Kidney (tissue), 14 donors: Measurements from ENCODE around the gene TEAD3. TPM values are rescaled to one million over a fixed set of nuclear protein-coding genes. Genes with fewer than 3 reads are reported as not detected.

Experiments used
- DNase-seq, 5 donors: peaks; one replicate each; pipeline ENCODE4 v3.0.0-alpha.2; 2013 to 2020
- FAIRE-seq: peaks from 2 replicates; lab custom pipeline; 2012; peaks lifted over from hg19 to GRCh38; lab: Jason Lieb, UNC
- H3K27ac ChIP-seq, 2 donors: one replicate each; pipeline ENCODE4 v1.7.0; 2013; ENCODE audit warnings: low read depth in 2 of 2, low read length in 2 of 2, inconsistent platforms in 1 of 2
- H3K27me3 ChIP-seq: one replicate; pipeline ENCODE4 v1.7.1; 2013; ENCODE audit warnings: low read length, inconsistent platforms; ENCODE audit not compliant: control insufficient read depth, insufficient read depth
- H3K36me3 ChIP-seq, 3 donors: one replicate each; pipeline versions ENCODE4 v1.7.0 to v1.7.1; 2013; ENCODE audit warnings: low read length in 3 of 3, control low read depth in 1 of 3, inconsistent platforms in 1 of 3; ENCODE audit not compliant: insufficient read depth in 3 of 3, control insufficient read depth in 2 of 3
- H3K4me1 ChIP-seq, 3 donors: one replicate each; pipeline versions ENCODE4 v1.7.0 to v1.7.1; 2013; ENCODE audit warnings: low read length in 3 of 3, inconsistent platforms in 1 of 3, low read depth in 1 of 3; ENCODE audit not compliant: control insufficient read depth in 2 of 3, insufficient read depth in 2 of 3
- H3K4me3 ChIP-seq, 3 donors: one replicate each; pipeline versions ENCODE4 v1.7.0 to v1.8.1; 2013; ENCODE audit warnings: low read length in 3 of 3, control low read depth in 1 of 3, inconsistent platforms in 1 of 3
- H3K9ac ChIP-seq, 3 donors: one replicate each; pipeline versions ENCODE4 v1.7.0 to v1.7.1; 2013; ENCODE audit warnings: low read length in 3 of 3, control low read depth in 1 of 3, inconsistent platforms in 1 of 3
- H3K9me3 ChIP-seq, 3 donors: one replicate each; pipeline versions ENCODE4 v1.7.0 to v1.7.1; 2013; ENCODE audit warnings: low read length in 3 of 3, control low read depth in 1 of 3, inconsistent platforms in 1 of 3; ENCODE audit not compliant: control insufficient read depth in 2 of 3, insufficient read depth in 1 of 3
- CTCF ChIP-seq: IDR thresholded peaks from 3 replicates; pipeline ENCODE4 v1.5.1; 2012; ENCODE audit warnings: mild to moderate bottlenecking, moderate library complexity, borderline replicate concordance; ENCODE audit not compliant: insufficient read depth; ENCODE audit errors: extremely low read depth
- intact Hi-C: fragments of 100-400 bp; cut with DNase I; formaldehyde crosslinking; loops from one replicate; pipeline ENCODE4 v1.11.1; 2022
- polyA plus RNA-seq: library from polyadenylated mRNA; stranded (reverse); fragments of 350-450 nt; fragmentation: Illumina TruSeq; extraction: RNeasy Lipid Tissue Mini Kit (QIAGEN cat#74804); gene quantifications from one replicate; pipeline ENCODE4 v1.2.3, GENCODE V29; 2014; ENCODE audit warnings: low read depth, low replicate concordance; ENCODE audit not compliant: insufficient read depth
- total RNA-seq: library from RNA; stranded (reverse); fragmentation: NEBNext Ultra II Directional; extraction: Animal tissue kit (Norgen Biotek cat#: 25700); gene quantifications from one replicate; pipeline ENCODE4 v1.2.1, GENCODE V29; 2021
- donor health status: control.
- donor health status: control.
- donor health status: control.
- donor health status: control.
- donor health status: control.
- donor health status: DM: yes; HTN: yes; CAD: no.
- donor health status: Normal renal cell carcinoma (clear cell type).

The TEAD3 gene
- total and polyA plus RNA-seq, 2 donors from 2014 or later = 11.3 to 18.0 TPM

DNA sequence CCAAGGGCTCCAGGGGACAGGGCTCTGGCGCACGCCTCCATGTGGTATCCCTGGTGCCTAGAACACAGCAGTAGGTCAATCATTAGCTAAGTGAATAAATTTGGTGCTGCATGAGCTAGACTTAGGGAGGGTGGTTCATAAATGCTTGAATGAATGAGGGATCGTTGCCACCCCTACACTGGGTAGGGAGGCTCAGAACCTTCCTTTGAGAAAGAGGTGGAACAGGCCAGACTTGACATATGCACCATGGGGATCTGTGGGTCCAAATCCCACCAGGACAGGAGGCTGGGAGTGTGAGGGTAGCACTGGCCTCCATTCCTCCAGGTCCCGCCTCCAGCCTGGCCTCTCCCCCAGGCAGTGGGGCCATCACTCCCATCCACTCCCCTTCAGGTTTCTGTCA is 13.8 kb downstream of the TEAD3 start:
- Histone ChIP-seq H3K9ac (peak overlapping the region in 1 of 3 donors; percentile 12), H3K36me3 (peaks cover 0 to 2% (median 0%) of the 10 kb centered on the region in 3 donors), H3K27ac (no peak overlapping the region), H3K4me3 (no peak overlapping the region), H3K27me3 (no peaks in the 10 kb centered on the region), H3K9me3 (no peaks in the 10 kb centered on the region), H3K4me1 (peaks cover 0 to 21% (median 19%) of the 10 kb centered on the region in 3 donors)
- DNase-seq = no peak
- no peak for TF ChIP-seq CTCF
- FAIRE-seq = no peak
- intact Hi-C loops = no loop called here

GRCh38 chr6:35481226-35481625 is 15.7 kb downstream of the TEAD3 start:
- Histone ChIP-seq H3K4me3 (no peak overlapping the region), H3K4me1 (peaks cover 0 to 12% (median 8%) of the 10 kb centered on the region in 3 donors), H3K9me3 (no peaks in the 10 kb centered on the region), H3K9ac (no peak overlapping the region), H3K36me3 (peaks cover 0 to 2% (median 0%) of the 10 kb centered on the region in 3 donors), H3K27ac (no peak overlapping the region), H3K27me3 (no peaks in the 10 kb centered on the region)
- intact Hi-C loops = no loop called here
- FAIRE-seq = no peak
- DNase-seq = peak in 2 of 5 donors; percentile 71 to 72
- TF ChIP-seq CTCF = no peak

DNA sequence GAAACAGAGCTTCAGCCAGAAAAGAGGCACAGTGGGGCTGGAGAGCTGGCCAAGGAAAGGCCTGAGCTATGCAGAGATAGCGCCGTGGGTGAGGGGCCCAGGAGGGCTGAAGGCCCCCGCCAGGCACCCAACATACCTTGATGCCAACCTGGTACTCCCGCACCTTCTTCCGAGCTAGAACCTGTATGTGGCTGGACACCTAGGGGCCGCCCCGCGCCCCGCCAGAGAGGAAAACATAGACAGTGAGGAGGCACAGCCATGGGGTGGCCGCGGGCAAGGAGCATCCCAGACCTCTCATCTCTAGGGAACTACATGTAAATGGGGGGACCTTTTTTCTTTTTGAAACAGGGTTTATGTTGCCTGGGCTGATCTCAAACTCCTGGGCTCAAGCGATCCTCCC is 16.7 kb downstream of the TEAD3 start:
- intact Hi-C loops = no loop called here
- H3K9ac ChIP-seq = no peak overlapping the region
- FAIRE-seq (no peak), DNase-seq (peak in 1 of 5 donors; percentile 43)
- TF ChIP-seq CTCF = no peak
- H3K4me3 ChIP-seq = no peak overlapping the region
- H3K36me3 ChIP-seq = peaks cover 0 to 2% (median 0%) of the 10 kb centered on the region in 3 donors
- H3K9me3 ChIP-seq = no peaks in the 10 kb centered on the region
- peaks cover 0 to 5% (median 2%) of the 10 kb centered on the region in 3 donors for H3K4me1 ChIP-seq
- H3K27ac ChIP-seq = no peak overlapping the region
- H3K27me3 ChIP-seq = no peaks in the 10 kb centered on the region

DNA sequence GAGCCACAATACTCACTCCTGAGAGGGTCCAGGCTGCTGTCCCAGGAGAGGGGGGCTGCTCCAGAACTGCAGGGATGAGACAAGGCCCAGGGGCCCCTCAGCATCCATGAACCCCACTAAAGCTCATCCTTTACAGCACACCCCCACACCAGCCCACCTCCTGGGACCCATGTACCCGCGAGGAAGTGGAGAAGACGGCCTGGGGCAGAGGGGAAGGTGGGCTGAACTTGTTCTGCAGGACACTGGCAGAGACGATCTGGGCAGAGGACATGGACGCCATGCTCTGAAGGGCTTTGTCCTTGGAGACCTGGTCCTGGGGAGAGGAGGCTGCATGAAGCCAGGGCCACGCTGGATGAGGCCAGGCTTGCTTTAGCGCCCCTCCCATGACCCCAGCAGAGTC is 18.6 kb downstream of the TEAD3 start:
- Histone ChIP-seq H3K9ac (no peak overlapping the region), H3K36me3 (peaks cover 0 to 2% (median 0%) of the 10 kb centered on the region in 3 donors), H3K4me3 (no peak overlapping the region), H3K4me1 (peaks cover 0 to 2% (median 0%) of the 10 kb centered on the region in 3 donors), H3K9me3 (no peaks in the 10 kb centered on the region), H3K27ac (no peak overlapping the region), H3K27me3 (no peaks in the 10 kb centered on the region)
- DNase-seq = peak in 1 of 5 donors; percentile 54
- FAIRE-seq = no peak
- intact Hi-C loops = no loop called here
- TF ChIP-seq CTCF = no peak
